ENCODE data around the gene NCOA4. TPM values are rescaled to one million over a fixed set of nuclear protein-coding genes. Genes with fewer than 3 reads are reported as not detected.

Gene NCOA4
- total and polyA plus RNA-seq, 2 of the 4 experiments (the other 2 are of a cell fraction), result 62.2 to 188 TPM

- peak overlapping the region; percentile 23; the same call in 1 of the 2 replicates for H4K5ac ChIP-seq (ENCODE audit: low read depth, low read length)
- no peak overlapping the region for H2AK9ac ChIP-seq (replicated peaks; ENCODE audit: low read depth, low read length, poor library complexity)
- no peak overlapping the region for H2BK120ac ChIP-seq (ENCODE audit: low read depth, low read length)
- no peak overlapping the region for H4K91ac ChIP-seq (ENCODE audit: insufficient read depth, low read depth, low read length)
- WGBS, 2 experiments (ENCODE audit: extremely low coverage in 2 of 2, insufficient read length in 1 of 2), result 86% methylated on average over 1 of the region's 6 CpGs; no CpG with 5 or more reads in 1 of the 2 experiments
- no peak overlapping the region for H2BK5ac ChIP-seq (ENCODE audit: low read depth, low read length, poor library complexity, severe bottlenecking)
- no peaks in the 10 kb centered on the region for H3K9me3 ChIP-seq (ENCODE audit: control insufficient read depth, insufficient read depth, low read length)
- H4K20me1 ChIP-seq (ENCODE audit: insufficient read depth, low read length), result peaks cover 21% of the 10 kb centered on the region
- H3K14ac ChIP-seq (replicated peaks; ENCODE audit: low read depth, low read length), result no peak overlapping the region
- ChIA-PET CTCF (no interaction called here), POLR2A (ENCODE audit: unreplicated experiment) (no interaction called here)
- ATAC-seq (ENCODE audit: low read depth) (no peak), DNase-seq (no peak)
- H3K23ac ChIP-seq (ENCODE audit: low read depth, low read length), result no peak overlapping the region
- peaks cover 10% of the 10 kb centered on the region for H3K4me1 ChIP-seq (ENCODE audit: control insufficient read depth, insufficient read depth, low read length)
- H3K18ac ChIP-seq (ENCODE audit: low read depth, low read length), result no peak overlapping the region
- H4K8ac ChIP-seq (ENCODE audit: low read depth in 2 of 2, low read length in 2 of 2), result peak overlapping the region in 1 of 2 experiments; percentile 73; a peak in 3 of 4 replicates
- intact Hi-C loops (cut with micrococcal nuclease) (no loop called here), dilution Hi-C loops (cut with HindIII; ENCODE audit: low sequenced_read_pairs, unreplicated experiment) (no loop called here), in situ Hi-C loops (cut with MboI; ENCODE audit: low sequenced_read_pairs) (no loop called here)
- H3K4me3 ChIP-seq (ENCODE audit: insufficient read depth, low read depth, low read length), result no peak overlapping the region
- no peak overlapping the region for H3K9ac ChIP-seq (ENCODE audit: low read depth, low read length)
- no peak overlapping the region for H2BK15ac ChIP-seq (ENCODE audit: low read depth, low read length)
- H3K4ac ChIP-seq (ENCODE audit: low read depth, low read length), result no peak overlapping the region
- no peak overlapping the region for H3K27ac ChIP-seq (ENCODE audit: insufficient read depth, low read length)
- no peak overlapping the region for H3K56ac ChIP-seq (ENCODE audit: extremely low read depth, insufficient read depth, low read length)
- no TSS peak for BruUV-seq (replicated peaks)
- H3K79me1 ChIP-seq (ENCODE audit: low read depth in 1 of 2, low read length in 2 of 2), result peaks cover 3 to 11% of the 10 kb centered on the region in 2 experiments; a peak in 1 of 4 replicates
- no peak overlapping the region; the same call in 1 of the 2 replicates for H2AK5ac ChIP-seq (ENCODE audit: low read depth, low read length)
- no peak overlapping the region for H3K4me2 ChIP-seq (ENCODE audit: low read depth, low read length)
- no peaks in the 10 kb centered on the region for H3K36me3 ChIP-seq (ENCODE audit: control insufficient read depth, insufficient read depth, low read length)
- peak overlapping the region; percentile 36 for H2AFZ ChIP-seq (replicated peaks; ENCODE audit: low read length, poor library complexity)
- H3K27me3 ChIP-seq (ENCODE audit: control insufficient read depth, insufficient read depth, low read length), result no peaks in the 10 kb centered on the region; the same call in 1 of the 2 replicates
- peaks cover 2% of the 10 kb centered on the region; the same call in 1 of the 2 replicates for H3K9me1 ChIP-seq (ENCODE audit: insufficient read depth, low read length)
- H2BK20ac ChIP-seq (ENCODE audit: low read depth, low read length), result no peak overlapping the region
- TF ChIP-seq CHD1 (IDR thresholded peaks at IDR 0.05; ENCODE audit: low read depth, low read length) (no peak), FOS (IDR thresholded peaks at IDR 0.05; ENCODE audit: low read depth, low read length) (no peak), RAD21 (IDR thresholded peaks at IDR 0.05; ENCODE audit: low read length) (no peak), RFX5 (IDR thresholded peaks at IDR 0.05; ENCODE audit: low read depth, low read length) (no peak), BHLHE40 (IDR thresholded peaks at IDR 0.05; ENCODE audit: low read depth, low read length) (no peak), CEBPB (IDR thresholded peaks at IDR 0.05; ENCODE audit: low read depth, low read length) (no peak), RCOR1 (IDR thresholded peaks at IDR 0.05; ENCODE audit: insufficient replicate concordance, low read length) (no peak), MAZ (IDR thresholded peaks at IDR 0.05; ENCODE audit: borderline replicate concordance, low read depth, low read length) (no peak), USF2 (IDR thresholded peaks at IDR 0.05; ENCODE audit: low read depth, low read length) (no peak), MXI1 (IDR thresholded peaks at IDR 0.05; ENCODE audit: borderline replicate concordance, low read depth, low read length) (no peak), POLR2A (IDR thresholded peaks at IDR 0.05; ENCODE audit: low read depth, low read length) (no peak), MAFK (IDR thresholded peaks at IDR 0.05; ENCODE audit: low read depth, low read length) (no peak), NFE2L2 (IDR thresholded peaks at IDR 0.05; ENCODE audit: low read depth, low read length) (no peak)
- TF ChIP-seq, protein P1, sequence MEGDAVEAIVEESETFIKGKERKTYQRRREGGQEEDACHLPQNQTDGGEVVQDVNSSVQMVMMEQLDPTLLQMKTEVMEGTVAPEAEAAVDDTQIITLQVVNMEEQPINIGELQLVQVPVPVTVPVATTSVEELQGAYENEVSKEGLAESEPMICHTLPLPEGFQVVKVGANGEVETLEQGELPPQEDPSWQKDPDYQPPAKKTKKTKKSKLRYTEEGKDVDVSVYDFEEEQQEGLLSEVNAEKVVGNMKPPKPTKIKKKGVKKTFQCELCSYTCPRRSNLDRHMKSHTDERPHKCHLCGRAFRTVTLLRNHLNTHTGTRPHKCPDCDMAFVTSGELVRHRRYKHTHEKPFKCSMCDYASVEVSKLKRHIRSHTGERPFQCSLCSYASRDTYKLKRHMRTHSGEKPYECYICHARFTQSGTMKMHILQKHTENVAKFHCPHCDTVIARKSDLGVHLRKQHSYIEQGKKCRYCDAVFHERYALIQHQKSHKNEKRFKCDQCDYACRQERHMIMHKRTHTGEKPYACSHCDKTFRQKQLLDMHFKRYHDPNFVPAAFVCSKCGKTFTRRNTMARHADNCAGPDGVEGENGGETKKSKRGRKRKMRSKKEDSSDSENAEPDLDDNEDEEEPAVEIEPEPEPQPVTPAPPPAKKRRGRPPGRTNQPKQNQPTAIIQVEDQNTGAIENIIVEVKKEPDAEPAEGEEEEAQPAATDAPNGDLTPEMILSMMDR (conservative IDR thresholded peaks at IDR 0.05; ENCODE audit: low read depth, low read length), result no peak
- TF ChIP-seq, protein P2, sequence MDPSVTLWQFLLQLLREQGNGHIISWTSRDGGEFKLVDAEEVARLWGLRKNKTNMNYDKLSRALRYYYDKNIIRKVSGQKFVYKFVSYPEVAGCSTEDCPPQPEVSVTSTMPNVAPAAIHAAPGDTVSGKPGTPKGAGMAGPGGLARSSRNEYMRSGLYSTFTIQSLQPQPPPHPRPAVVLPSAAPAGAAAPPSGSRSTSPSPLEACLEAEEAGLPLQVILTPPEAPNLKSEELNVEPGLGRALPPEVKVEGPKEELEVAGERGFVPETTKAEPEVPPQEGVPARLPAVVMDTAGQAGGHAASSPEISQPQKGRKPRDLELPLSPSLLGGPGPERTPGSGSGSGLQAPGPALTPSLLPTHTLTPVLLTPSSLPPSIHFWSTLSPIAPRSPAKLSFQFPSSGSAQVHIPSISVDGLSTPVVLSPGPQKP (IDR thresholded peaks at IDR 0.05; ENCODE audit: borderline replicate concordance, low read depth, low read length), result no peak
These were observed 1.5 kb upstream of the NCOA4 start for GRCh38 chr10:46031648-46032532.

Measured in IMR-90 (cell line).